GM12874 (cell line): ENCODE data around the gene E2F1.
A peak's percentile ranks its signal among the peaks of the same experiment; 100 is the strongest.

Experiments used
- CTCF ChIP-seq: IDR thresholded peaks from 2 replicates; pipeline ENCODE4 v1.5.1; 2011; ENCODE audit warnings: low read depth, mild to moderate bottlenecking, control low read depth, low read length, moderate library complexity; ENCODE audit not compliant: insufficient read depth

The E2F1 gene, protein sequence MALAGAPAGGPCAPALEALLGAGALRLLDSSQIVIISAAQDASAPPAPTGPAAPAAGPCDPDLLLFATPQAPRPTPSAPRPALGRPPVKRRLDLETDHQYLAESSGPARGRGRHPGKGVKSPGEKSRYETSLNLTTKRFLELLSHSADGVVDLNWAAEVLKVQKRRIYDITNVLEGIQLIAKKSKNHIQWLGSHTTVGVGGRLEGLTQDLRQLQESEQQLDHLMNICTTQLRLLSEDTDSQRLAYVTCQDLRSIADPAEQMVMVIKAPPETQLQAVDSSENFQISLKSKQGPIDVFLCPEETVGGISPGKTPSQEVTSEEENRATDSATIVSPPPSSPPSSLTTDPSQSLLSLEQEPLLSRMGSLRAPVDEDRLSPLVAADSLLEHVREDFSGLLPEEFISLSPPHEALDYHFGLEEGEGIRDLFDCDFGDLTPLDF

DNA sequence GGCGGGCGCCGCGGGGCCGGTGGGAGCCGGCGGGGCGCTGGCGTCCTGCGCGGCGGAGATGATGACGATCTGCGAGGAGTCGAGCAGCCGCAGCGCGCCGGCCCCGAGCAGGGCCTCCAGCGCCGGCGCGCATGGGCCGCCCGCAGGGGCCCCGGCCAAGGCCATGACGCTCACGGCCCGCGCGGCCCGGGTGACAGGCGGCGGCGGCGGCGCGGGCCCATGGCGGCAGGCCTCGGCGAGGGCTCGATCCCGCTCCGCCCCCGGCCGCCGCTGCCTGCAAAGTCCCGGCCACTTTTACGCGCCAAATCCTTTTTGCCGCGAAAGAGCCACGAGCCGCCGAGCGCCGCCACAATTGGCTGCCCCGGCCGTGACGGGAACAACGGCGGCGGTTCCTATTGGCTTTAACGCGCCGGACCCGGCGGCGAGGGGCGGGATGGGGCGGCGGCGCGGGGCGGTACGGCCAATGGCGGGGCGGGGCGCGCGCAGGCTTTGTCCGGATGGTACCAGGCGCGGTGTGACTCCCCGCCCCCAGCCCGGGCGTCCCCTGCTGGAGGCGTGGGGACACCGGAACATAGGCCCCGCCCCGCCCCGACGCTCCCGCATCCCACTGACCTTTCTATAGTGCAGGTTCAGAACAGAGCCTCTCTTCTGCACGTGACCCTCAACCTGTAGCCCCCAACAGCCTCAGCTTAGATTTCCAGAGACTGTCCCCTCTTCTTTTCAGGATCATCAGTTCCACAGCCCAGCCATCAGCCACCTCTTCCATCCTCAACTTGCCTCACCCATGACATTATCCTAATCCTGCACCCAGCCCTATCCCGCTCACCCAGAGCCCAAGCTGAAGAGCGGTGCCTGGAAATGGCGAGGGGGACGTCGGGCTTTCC is at the start of gene E2F1:
Gene E2F1, minus strand, starts transcription at position 286 of the 884 bp plus-strand sequence. Its CDS starts 121 bp downstream, at position 165.
- peak; percentile 41 for TF ChIP-seq CTCF

DNA sequence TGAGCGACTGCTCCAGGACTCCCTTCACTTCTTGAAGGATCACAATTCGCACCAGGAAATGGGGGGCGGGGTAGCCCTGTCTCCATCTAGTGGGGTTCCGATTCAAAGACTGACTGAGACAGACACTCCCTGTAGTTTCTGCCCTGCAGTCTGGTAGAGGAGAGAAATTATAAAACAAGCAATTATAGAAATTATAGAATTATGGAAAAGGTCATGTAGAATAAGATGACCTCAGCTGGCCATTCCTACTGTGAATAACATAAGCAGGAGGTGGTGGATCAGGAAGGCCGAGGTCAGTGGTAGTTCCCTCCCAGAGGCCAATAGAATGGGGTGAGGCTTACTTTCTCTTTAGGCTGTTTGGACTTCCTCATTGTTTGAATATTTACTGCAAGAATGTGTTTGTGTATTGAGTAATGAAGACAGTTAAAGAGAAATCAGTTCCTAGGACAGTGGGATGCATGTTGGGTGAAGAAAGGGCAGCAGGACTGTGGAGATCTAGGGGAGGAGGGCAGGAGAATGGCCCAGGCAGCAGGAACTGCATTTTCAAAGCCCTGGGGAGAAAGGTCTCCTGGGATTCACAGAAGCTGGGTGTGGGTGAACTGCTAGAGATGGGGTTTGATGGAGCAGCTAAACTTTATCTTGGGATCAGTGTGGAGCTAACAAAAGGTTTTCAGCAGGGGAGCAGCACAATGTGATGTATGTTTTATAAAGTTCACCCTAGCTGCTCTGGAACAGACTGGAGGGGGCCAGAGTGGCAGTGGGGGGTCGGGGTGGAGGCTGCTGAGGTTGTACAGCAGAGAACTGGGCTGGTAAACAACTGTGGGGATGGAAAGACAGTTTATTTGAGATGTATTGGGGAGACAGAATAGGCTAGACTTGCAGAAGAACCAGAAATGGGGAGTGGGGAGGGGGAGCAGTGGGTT is 47.7 kb upstream of the E2F1 start:
- no peak for TF ChIP-seq CTCF

GRCh38 chr20:33732166-33732970 is 46.2 kb upstream of the E2F1 start:
- TF ChIP-seq CTCF: 0 out of 2 replicates have a peak, but pooled peaks have one; percentile 16

DNA sequence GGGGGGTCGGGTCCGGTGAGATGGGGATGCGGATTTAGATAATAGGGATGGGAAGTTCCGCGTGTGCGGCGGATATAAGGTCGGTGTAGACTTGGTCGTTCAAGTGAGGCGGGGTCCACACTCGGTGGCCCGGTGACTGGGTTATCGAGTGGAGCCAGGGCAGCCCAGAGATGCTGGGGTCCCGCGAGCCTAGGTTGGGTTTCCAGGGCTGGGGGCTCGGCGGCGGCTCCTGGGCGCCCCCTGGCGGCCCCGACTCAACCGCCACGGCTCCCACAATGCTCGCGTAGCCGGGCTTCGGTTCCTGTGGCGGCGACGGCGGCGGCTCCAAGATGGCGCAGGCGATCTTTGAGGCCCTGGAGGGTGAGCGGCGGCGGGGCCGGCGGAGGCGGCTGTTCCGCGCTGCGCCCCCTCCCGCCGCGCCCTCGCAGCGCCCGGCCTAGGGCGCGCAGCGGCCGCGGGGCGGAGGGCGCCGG is 45.5 kb upstream of the E2F1 start, which contains the start of gene ZNF341:
Gene ZNF341, plus strand, starts transcription at position 304 of the 473 bp plus-strand sequence. Its CDS starts 26 bp downstream, at position 330.
- TF ChIP-seq CTCF: peak; percentile 93

DNA sequence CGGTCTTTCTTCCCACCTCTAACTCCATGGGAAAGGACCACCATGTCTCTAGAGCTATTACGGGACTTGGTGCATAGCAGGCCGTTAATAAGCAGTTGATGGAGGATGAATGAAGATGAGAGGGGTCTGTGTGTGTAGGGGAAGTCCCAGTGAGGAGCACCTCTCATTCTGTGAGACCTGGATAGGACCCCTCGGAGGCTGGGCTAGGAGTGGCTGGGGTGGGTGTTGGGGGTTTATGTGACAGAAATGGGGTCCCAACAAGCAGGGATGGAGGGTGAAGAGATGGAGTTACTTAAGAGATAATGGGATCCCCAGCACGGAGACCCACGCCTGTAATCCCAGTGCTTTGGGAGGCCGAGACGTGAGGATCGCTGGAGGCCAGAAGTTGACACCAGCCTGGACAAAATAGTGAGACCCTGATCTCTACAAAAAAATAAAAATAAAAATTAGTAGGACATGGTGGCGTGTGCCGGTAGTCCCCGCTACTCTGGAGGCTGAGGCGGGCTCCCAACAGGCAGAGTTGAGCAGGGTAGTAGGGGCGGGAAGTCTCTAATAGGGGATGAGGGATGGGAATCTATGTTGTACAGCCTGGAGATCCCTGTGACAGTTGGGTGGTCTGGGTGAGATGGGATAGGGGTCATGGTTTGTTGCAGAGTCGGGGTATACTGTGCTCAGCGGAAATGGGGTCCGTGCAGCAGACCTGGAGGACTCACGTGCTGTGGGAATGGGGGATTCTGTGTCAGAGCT is 44.9 kb upstream of the E2F1 start:
- TF ChIP-seq CTCF: no peak

- TF ChIP-seq CTCF: no peak
These were observed 42.9 kb upstream of the E2F1 start for GRCh38 chr20:33729101-33729500.
